Central memory CD8-positive, alpha-beta T cell (primary cell): Measurements from ENCODE around the gene ST8SIA3.

Source experiments
- ATAC-seq: fragments of 150-1000 bp; cut with Tn5 transposase; replicated peaks from 2 replicates; pipeline ENCODE4 v1.10.0; 2022; ENCODE audit warnings: mild to moderate bottlenecking, moderate FRiP score, moderate number of reproducible peaks; ENCODE audit not compliant: poor library complexity, severe bottlenecking; ENCODE audit errors: extremely low read depth
- DNase-seq, 2 donors: peaks; one replicate each; pipeline ENCODE4 v3.0.0; 2021; ENCODE audit warnings: low spot score in 2 of 2
- H3K27ac Mint-ChIP-seq: one replicate; pipeline ENCODE4 v1.8.0; 2022; ENCODE audit warnings: low read depth, mild to moderate bottlenecking, moderate library complexity, mixed read lengths
- H3K27me3 Mint-ChIP-seq: one replicate; pipeline ENCODE4 v1.8.0; 2022; ENCODE audit warnings: mixed read lengths
- H3K36me3 Mint-ChIP-seq: one replicate; pipeline ENCODE4 v1.8.0; 2022; ENCODE audit warnings: mild to moderate bottlenecking, moderate library complexity, mixed read lengths; ENCODE audit not compliant: insufficient read depth
- H3K4me1 Mint-ChIP-seq: one replicate; pipeline ENCODE4 v1.8.0; 2022; ENCODE audit warnings: mixed read lengths
- H3K4me3 Mint-ChIP-seq: one replicate; pipeline ENCODE4 v1.8.0; 2022; ENCODE audit warnings: mild to moderate bottlenecking, moderate library complexity, mixed read lengths
- H3K9me3 Mint-ChIP-seq: one replicate; pipeline ENCODE4 v1.8.0; 2022; ENCODE audit warnings: mixed read lengths

ST8SIA3 gene

GRCh38 chr18:57352271-57352701 is at the start of gene ST8SIA3:
Gene ST8SIA3, plus strand, starts transcription at chr18:57352557. Its CDS starts 290 bp downstream, at chr18:57352847.
- ATAC-seq (no peak), DNase-seq (no peak)
- Mint-ChIP-seq H3K4me3 (no peak within 1 kb of the TSS), H3K36me3 (peaks cover 1% of the 10 kb centered on the region), H3K27me3 (peaks cover 74% of the 10 kb centered on the region), H3K9me3 (peaks cover 5% of the 10 kb centered on the region), H3K27ac (no peak within 1 kb of the TSS), H3K4me1 (no peaks in the 10 kb centered on the region)

DNA sequence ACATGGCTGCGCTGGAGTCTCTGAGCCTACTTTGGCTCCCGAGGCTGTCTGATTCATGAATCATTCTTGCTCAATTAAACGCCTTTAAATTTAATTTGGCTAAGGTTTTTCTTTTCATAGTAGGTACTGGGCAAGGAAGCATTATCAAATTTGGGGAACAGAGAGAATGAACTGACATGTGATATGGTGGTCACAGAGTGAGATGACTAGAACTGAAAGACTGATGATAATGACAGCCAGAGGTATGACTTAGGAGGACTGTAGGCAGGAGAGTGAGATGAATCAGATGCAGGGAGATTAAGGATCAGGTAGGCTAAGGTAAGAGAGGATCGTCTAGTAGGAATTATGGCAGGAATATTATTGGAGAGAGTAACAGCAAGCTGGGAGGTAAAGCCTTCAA is 40.9 kb upstream of the ST8SIA3 start:
- Mint-ChIP-seq H3K4me1 (no peaks in the 10 kb centered on the region), H3K4me3 (no peak overlapping the region), H3K36me3 (no peaks in the 10 kb centered on the region), H3K9me3 (peaks cover 5% of the 10 kb centered on the region), H3K27ac (no peak overlapping the region), H3K27me3 (no peaks in the 10 kb centered on the region)
- no peak for DNase-seq
- no peak for ATAC-seq

DNA sequence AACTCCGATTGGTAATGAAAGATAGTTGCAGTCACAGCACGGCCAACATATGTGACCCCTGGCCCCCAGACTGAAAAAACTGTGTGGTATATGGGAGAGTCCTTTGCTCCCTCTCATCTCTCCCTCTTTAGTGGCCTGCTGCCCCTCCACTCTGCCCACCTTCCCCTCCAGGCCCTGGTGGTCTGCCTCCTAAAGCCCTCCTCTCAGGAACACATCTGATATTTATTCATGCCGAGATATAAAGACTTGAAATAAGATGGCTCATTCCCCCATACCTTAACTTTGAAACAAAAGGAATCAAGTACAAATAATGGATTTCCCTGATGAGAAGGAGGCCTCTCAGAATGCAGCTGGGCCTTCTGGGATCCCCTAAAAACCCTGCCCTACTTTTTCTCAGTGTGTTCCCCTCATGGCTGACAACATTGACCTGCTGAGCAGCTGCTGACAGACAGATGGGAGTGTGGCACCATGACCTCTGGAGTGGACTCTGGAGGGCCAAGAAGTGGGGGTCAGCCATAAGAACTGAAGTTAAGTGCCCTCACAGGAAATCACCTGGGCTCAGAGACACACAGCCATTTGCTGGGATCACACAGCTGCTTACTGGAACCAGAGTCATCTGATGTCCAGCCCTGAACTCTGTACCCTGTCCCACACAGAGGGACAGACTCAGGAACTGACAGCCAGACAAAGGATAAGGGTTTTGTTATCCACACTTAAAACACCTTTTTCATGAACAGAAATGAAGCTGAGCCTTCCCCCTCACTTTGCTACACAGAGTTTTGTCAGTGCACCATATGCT is 39.8 kb upstream of the ST8SIA3 start:
- DNase-seq (no peak), ATAC-seq (no peak)
- Mint-ChIP-seq H3K9me3 (peaks cover 5% of the 10 kb centered on the region), H3K27me3 (no peaks in the 10 kb centered on the region), H3K4me1 (no peaks in the 10 kb centered on the region), H3K4me3 (no peak overlapping the region), H3K36me3 (no peaks in the 10 kb centered on the region), H3K27ac (no peak overlapping the region)

GRCh38 chr18:57320603-57321002 is 31.8 kb upstream of the ST8SIA3 start:
- Mint-ChIP-seq H3K27me3 (no peaks in the 10 kb centered on the region), H3K4me1 (no peaks in the 10 kb centered on the region), H3K4me3 (no peak overlapping the region), H3K27ac (no peak overlapping the region), H3K9me3 (peaks cover 8% of the 10 kb centered on the region), H3K36me3 (no peaks in the 10 kb centered on the region)
- ATAC-seq, result no peak
- no peak for DNase-seq

DNA sequence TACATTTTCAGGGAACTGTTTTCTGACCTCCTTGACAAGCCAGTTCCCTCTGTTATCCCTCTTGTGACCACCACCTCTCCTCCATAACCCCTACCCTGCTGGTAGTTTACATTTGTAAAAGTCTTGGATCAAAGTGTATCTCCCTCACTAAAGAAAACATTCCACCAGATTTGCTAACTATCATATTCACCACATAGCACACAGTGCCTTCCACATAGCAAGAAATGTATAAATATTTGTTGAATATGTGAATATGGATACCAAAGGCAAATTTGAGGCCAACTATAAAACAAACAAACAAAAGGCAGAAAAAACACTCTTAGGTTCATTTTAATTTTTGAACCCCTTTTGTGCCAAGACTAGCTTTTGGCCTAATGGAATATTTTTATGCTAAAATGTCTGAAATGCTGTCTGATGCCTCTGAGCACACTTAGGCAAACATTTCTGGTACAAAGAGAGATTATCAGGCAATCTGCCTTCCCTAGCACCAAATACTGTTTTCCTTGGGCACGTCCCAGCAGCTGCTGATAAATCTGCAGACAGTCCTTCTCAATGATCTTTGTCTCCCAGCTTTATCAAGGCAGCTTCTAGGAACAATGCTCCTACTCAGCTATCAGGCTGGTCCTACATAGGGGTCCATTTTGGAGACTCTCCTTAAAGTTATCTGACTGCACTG is 26.7 kb upstream of the ST8SIA3 start:
- Mint-ChIP-seq H3K27ac (no peak overlapping the region), H3K9me3 (peaks cover 8% of the 10 kb centered on the region), H3K27me3 (no peaks in the 10 kb centered on the region), H3K36me3 (no peaks in the 10 kb centered on the region), H3K4me1 (no peaks in the 10 kb centered on the region), H3K4me3 (no peak overlapping the region)
- DNase-seq (no peak), ATAC-seq (no peak)

GRCh38 chr18:57326718-57327323 is 25.5 kb upstream of the ST8SIA3 start:
- Mint-ChIP-seq H3K36me3 (no peaks in the 10 kb centered on the region), H3K4me1 (no peaks in the 10 kb centered on the region), H3K27ac (no peak overlapping the region), H3K9me3 (peaks cover 8% of the 10 kb centered on the region), H3K27me3 (no peaks in the 10 kb centered on the region), H3K4me3 (no peak overlapping the region)
- no peak for ATAC-seq
- DNase-seq, result no peak

DNA sequence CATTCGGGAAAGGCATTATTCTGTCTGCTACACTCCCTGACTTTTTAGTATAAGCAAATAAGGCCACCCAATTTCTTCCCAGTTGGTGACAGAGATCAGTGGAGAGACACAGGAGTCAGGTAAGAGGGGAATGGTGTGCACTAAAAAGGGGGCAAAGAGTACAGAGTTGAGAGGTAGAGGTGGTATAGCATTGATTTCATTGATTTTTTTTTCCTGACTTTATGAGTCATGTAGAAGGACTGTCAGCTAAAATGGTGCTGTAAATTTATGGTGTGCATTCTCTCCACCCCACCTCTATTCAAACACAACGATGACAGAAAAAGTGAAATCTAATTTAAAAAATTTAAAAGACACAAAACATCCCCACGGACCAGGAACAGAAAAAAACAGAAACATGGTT is 23.7 kb upstream of the ST8SIA3 start:
- Mint-ChIP-seq H3K27me3 (no peaks in the 10 kb centered on the region), H3K27ac (no peak overlapping the region), H3K4me3 (no peak overlapping the region), H3K9me3 (peaks cover 8% of the 10 kb centered on the region), H3K4me1 (no peaks in the 10 kb centered on the region), H3K36me3 (no peaks in the 10 kb centered on the region)
- DNase-seq (no peak), ATAC-seq (no peak)

DNA sequence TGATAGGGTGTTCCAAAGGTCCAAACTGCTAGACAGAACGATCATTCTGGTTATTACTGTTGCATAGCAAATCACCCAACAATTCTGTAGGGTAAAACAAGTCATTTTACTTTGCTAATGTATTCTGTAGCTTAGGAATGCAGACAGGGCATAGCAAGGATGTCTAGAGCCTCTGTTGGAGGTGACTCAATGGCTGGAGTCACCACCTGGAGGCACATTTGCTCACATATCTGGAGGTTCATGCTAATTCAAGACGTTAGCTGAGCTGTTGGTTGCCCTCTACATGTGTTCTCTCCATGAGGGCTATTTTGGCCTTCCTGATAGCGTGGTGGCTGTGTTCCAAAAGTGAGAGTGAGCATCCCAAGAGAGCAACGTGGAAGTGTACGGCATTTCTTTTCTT is 22.5 kb upstream of the ST8SIA3 start:
- Mint-ChIP-seq H3K4me3 (no peak overlapping the region), H3K27me3 (peaks cover 11% of the 10 kb centered on the region), H3K27ac (no peak overlapping the region), H3K9me3 (peaks cover 7% of the 10 kb centered on the region), H3K36me3 (no peaks in the 10 kb centered on the region), H3K4me1 (no peaks in the 10 kb centered on the region)
- ATAC-seq, result no peak
- no peak for DNase-seq

DNA sequence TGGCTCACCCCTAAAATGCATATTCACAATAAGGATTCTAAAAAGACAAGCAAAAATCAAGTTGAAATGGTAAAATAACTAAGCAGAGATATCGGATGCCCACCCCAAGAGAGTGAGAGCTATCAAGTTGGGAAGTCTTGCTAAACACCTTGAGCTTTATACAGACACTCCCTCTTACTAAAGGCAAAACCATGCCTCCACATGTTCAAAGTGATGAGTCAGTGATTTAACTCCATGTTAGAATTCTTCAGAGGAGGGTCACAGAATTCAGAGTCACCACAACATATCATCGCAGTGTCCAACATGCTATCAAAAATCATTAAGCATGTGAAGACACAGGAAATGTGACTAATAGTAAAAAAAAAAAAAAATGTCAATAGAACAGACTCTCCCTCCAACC is 20.6 kb upstream of the ST8SIA3 start:
- no peaks in the 10 kb centered on the region for H3K9me3 Mint-ChIP-seq
- DNase-seq, result no peak
- H3K27ac Mint-ChIP-seq, result no peak overlapping the region
- ATAC-seq, result no peak
- H3K27me3 Mint-ChIP-seq, result peaks cover 18% of the 10 kb centered on the region
- no peak overlapping the region for H3K4me3 Mint-ChIP-seq
- no peaks in the 10 kb centered on the region for H3K4me1 Mint-ChIP-seq
- H3K36me3 Mint-ChIP-seq, result no peaks in the 10 kb centered on the region

DNA sequence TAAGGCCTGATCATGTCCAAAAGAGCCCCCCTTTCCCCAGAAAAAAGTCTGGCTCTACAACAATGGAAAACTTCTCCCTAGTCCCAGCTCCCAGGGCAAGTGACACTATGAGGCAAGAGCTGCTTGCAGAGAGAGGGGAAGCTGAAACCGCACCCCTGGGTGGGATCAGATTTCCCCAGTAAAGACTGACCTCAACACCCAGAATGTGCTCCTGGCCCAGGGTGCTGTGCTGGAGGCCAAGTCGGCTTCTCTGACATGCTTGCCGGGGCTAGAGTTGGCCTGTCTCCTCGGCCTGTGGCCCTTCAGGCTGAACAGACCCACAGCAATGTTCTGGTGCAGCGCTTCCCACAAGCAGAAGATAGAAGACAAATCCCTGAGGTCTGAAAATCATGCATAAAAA is 18.4 kb upstream of the ST8SIA3 start:
- no peak overlapping the region for H3K27ac Mint-ChIP-seq
- peaks cover 31% of the 10 kb centered on the region for H3K27me3 Mint-ChIP-seq
- no peak for DNase-seq
- H3K4me3 Mint-ChIP-seq, result no peak overlapping the region
- H3K36me3 Mint-ChIP-seq, result no peaks in the 10 kb centered on the region
- no peaks in the 10 kb centered on the region for H3K9me3 Mint-ChIP-seq
- H3K4me1 Mint-ChIP-seq, result no peaks in the 10 kb centered on the region
- no peak for ATAC-seq

DNA sequence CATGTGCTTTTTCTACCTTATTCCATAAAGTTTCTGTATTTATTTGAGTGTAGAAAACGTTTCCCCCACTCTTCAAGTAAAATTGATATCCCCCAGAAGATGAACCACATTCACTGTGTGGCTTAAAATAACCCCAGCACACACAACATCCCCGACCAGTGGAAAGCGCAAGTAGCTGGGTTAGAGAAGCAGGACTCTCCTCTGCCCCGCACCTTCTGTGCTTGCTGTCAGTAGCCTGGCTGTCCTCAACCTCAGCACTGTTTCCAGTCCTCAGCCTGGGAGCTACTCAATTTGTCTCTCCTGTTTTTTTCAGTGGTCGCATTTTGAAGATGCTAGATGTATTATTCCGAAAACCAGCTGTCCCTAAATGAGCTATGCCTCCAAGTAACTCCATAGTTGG is 18.0 kb upstream of the ST8SIA3 start:
- Mint-ChIP-seq H3K36me3 (no peaks in the 10 kb centered on the region), H3K27ac (no peak overlapping the region), H3K4me1 (no peaks in the 10 kb centered on the region), H3K4me3 (no peak overlapping the region), H3K27me3 (peaks cover 35% of the 10 kb centered on the region), H3K9me3 (no peaks in the 10 kb centered on the region)
- ATAC-seq, result no peak
- no peak for DNase-seq

DNA sequence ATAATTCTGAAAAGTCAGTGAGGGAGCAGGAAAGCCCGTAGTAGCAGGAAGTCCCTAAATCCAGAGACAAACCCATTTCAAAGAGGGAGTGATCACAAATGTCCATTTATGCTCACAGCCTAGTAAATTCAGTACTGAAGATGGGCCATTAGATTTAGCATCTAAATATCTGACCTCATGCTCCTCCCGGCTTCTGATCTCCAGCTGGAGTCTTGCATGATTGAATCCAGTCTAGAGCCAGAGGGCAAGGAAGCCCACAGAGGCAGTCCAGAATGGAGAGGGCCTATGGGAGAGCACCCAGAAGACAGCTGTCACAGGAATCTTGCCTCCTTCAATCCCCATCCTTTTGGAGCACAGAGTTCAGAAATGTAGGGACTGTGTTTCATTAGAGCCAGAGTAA is 16.0 kb upstream of the ST8SIA3 start:
- DNase-seq, result no peak
- Mint-ChIP-seq H3K4me3 (no peak overlapping the region), H3K4me1 (no peaks in the 10 kb centered on the region), H3K9me3 (no peaks in the 10 kb centered on the region), H3K36me3 (no peaks in the 10 kb centered on the region), H3K27ac (no peak overlapping the region), H3K27me3 (peaks cover 38% of the 10 kb centered on the region)
- ATAC-seq, result no peak

GRCh38 chr18:57337890-57338289 is 14.5 kb upstream of the ST8SIA3 start:
- Mint-ChIP-seq H3K4me1 (no peaks in the 10 kb centered on the region), H3K9me3 (no peaks in the 10 kb centered on the region), H3K4me3 (no peak overlapping the region), H3K36me3 (no peaks in the 10 kb centered on the region), H3K27ac (no peak overlapping the region), H3K27me3 (peaks cover 38% of the 10 kb centered on the region)
- DNase-seq (no peak), ATAC-seq (no peak)
